PC-9 (cell line): ENCODE results near the gene NRP1. TPM values are rescaled to one million over a fixed set of nuclear protein-coding genes. Genes with fewer than 3 reads are reported as not detected.

Experiments
- BruUV-seq: library from RNA; stranded (reverse); fragments of 400-500 nt; replicated peaks from 2 replicates; lab custom pipeline; 2021; lab: Mats Ljungman, UMichigan
- CTCF ChIA-PET: fragments of 300-600 bp; sonication (Branson Sonifier 250); formaldehyde crosslinking; loops from one replicate; lab custom pipeline; 2022; ENCODE audit warnings: antibody characterized with exemption; lab: Charles Lee
- POLR2A ChIA-PET: fragments of 300-600 bp; sonication (Branson Sonifier 250); formaldehyde crosslinking; loops from one replicate; lab custom pipeline; 2022; ENCODE audit warnings: antibody characterized with exemption; ENCODE audit not compliant: unreplicated experiment; lab: Charles Lee
- DNase-seq, 2 experiments: peaks; one replicate each; pipeline versions ENCODE4 v3.0.0 to v3.0.0-alpha.2; 2015 to 2022; ENCODE audit warnings: mixed read lengths in 1 of 2
- H2AFZ ChIP-seq: fragments of 200-600 bp; sonication (generic); 2 replicates; pipeline ENCODE4 v1.8.1; 2017; ENCODE audit warnings: antibody characterized with exemption
- H3F3A ChIP-seq: fragments of 200-600 bp; sonication (generic); 2 replicates; pipeline ENCODE4 v1.8.1; 2017; ENCODE audit warnings: antibody characterized with exemption, mild to moderate bottlenecking, low read depth; ENCODE audit not compliant: insufficient read depth
- H3K27ac ChIP-seq: fragments of 200-600 bp; sonication (generic); 2 replicates; pipeline ENCODE4 v1.6.1; 2016; ENCODE audit warnings: mixed run types
- H3K27me3 ChIP-seq: fragments of 200-600 bp; sonication (generic); 2 replicates; pipeline ENCODE4 v1.6.1; 2016; ENCODE audit warnings: low read depth, mixed run types; ENCODE audit not compliant: insufficient read depth
- H3K36me3 ChIP-seq: fragments of 200-600 bp; sonication (generic); 2 replicates; pipeline ENCODE4 v1.6.1; 2016; ENCODE audit warnings: low read depth, mixed run types
- H3K4me1 ChIP-seq: fragments of 200-600 bp; sonication (generic); replicated peaks from 2 replicates; pipeline ENCODE4 v1.6.1; 2016; ENCODE audit warnings: mixed run types; ENCODE audit not compliant: insufficient read depth
- H3K4me2 ChIP-seq: fragments of 200-600 bp; sonication (generic); 2 replicates; pipeline ENCODE4 v1.6.1; 2017; ENCODE audit warnings: mixed run types
- H3K4me3 ChIP-seq: fragments of 200-600 bp; sonication (generic); 2 replicates; pipeline ENCODE4 v1.6.1; 2016; ENCODE audit warnings: mixed run types
- H3K79me2 ChIP-seq: fragments of 200-600 bp; sonication (generic); 2 replicates; pipeline ENCODE4 v1.6.1; 2017; ENCODE audit warnings: low read depth, mixed run types
- H3K9me2 ChIP-seq: fragments of 200-600 bp; sonication (generic); 2 replicates; pipeline ENCODE4 v1.8.1; 2017; ENCODE audit warnings: mild to moderate bottlenecking; ENCODE audit not compliant: insufficient read depth
- H3K9me3 ChIP-seq: fragments of 200-600 bp; sonication (generic); 2 replicates; pipeline ENCODE4 v1.8.1; 2016; ENCODE audit warnings: low read depth; ENCODE audit not compliant: insufficient read depth
- H4K20me1 ChIP-seq: fragments of 200-600 bp; sonication (generic); 2 replicates; pipeline ENCODE4 v1.8.1; 2017; ENCODE audit not compliant: insufficient read depth
- EZH2 ChIP-seq: fragments of 200-600 bp; sonication (generic); IDR thresholded peaks from 2 replicates; pipeline ENCODE4 v1.8.0; 2017; ENCODE audit warnings: antibody characterized with exemption, low read depth
- intact Hi-C: fragments of 100-400 bp; cut with micrococcal nuclease; formaldehyde crosslinking; loops from one replicate; pipeline ENCODE4 v1.10.0; 2022; ENCODE audit not compliant: unreplicated experiment
- total RNA-seq: library from RNA; stranded (reverse); gene quantifications from 2 replicates; pipeline ENCODE4 v1.2.3, GENCODE V29; 2021
- TF ChIP-seq, protein P1 (sequence below): fragments of 200-600 bp; sonication (generic); conservative IDR thresholded peaks from 2 replicates; pipeline ENCODE4 v1.6.1; 2017; ENCODE audit warnings: mixed run types, antibody characterized with exemption, mild to moderate bottlenecking, moderate library complexity

The NRP1 gene
- total RNA-seq, 1 experiment from 2014 or later = 30.5 TPM

DNA sequence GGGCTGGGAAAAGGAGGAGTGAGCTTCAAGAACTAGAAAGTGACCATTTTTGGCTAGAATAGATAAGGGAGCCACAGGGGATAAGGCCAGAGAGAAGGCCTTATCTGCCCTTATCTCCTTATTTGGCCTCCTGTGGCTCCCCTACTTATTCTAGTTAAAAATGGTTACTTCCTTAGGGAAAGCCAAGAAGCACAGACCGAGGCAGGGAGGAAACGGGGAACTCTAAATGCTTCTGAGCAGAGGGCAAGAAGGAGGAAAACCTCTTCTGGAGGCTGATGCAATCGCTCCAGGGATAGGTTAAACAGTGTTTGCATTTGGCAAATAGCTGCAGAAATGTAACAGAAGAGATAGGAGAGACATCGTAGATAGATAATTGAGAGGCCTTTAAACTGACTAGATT lies 18.6 kb downstream of the NRP1 start:
- Histone ChIP-seq H2AFZ (no peak overlapping the region), H3K79me2 (peaks cover 36% of the 10 kb centered on the region; the same call in 1 of the 2 replicates), H3K4me1 (no peaks in the 10 kb centered on the region), H4K20me1 (no peaks in the 10 kb centered on the region), H3K4me2 (no peak overlapping the region), H3F3A (no peaks in the 10 kb centered on the region), H3K4me3 (no peak overlapping the region), H3K27me3 (no peaks in the 10 kb centered on the region), H3K36me3 (0 out of 2 replicates have a peak, but pooled peaks cover 7% of the 10 kb centered on the region), H3K27ac (no peak overlapping the region), H3K9me2 (no peaks in the 10 kb centered on the region), H3K9me3 (no peaks in the 10 kb centered on the region)
- BruUV-seq = no TSS peak
- CTCF ChIA-PET = no interaction called here
- intact Hi-C loops = no loop called here
- no peak for TF ChIP-seq EZH2
- TF ChIP-seq, protein P1, sequence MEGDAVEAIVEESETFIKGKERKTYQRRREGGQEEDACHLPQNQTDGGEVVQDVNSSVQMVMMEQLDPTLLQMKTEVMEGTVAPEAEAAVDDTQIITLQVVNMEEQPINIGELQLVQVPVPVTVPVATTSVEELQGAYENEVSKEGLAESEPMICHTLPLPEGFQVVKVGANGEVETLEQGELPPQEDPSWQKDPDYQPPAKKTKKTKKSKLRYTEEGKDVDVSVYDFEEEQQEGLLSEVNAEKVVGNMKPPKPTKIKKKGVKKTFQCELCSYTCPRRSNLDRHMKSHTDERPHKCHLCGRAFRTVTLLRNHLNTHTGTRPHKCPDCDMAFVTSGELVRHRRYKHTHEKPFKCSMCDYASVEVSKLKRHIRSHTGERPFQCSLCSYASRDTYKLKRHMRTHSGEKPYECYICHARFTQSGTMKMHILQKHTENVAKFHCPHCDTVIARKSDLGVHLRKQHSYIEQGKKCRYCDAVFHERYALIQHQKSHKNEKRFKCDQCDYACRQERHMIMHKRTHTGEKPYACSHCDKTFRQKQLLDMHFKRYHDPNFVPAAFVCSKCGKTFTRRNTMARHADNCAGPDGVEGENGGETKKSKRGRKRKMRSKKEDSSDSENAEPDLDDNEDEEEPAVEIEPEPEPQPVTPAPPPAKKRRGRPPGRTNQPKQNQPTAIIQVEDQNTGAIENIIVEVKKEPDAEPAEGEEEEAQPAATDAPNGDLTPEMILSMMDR = no peak
- no peak for DNase-seq
- POLR2A ChIA-PET = no interaction called here

GRCh38 chr10:33314811-33315561 lies 19.5 kb downstream of the NRP1 start:
- no peaks in the 10 kb centered on the region for H3K9me2 ChIP-seq
- H3K27me3 ChIP-seq = no peaks in the 10 kb centered on the region
- H3K4me2 ChIP-seq = no peak overlapping the region
- intact Hi-C loops = no loop called here
- DNase-seq = no peak
- peaks cover 36% of the 10 kb centered on the region; the same call in 1 of the 2 replicates for H3K79me2 ChIP-seq
- H2AFZ ChIP-seq = no peak overlapping the region
- H3K4me3 ChIP-seq = no peak overlapping the region
- CTCF ChIA-PET = no interaction called here
- H4K20me1 ChIP-seq = no peaks in the 10 kb centered on the region
- H3K9me3 ChIP-seq = no peaks in the 10 kb centered on the region
- BruUV-seq = no TSS peak
- no peaks in the 10 kb centered on the region for H3K4me1 ChIP-seq
- no peak overlapping the region for H3K27ac ChIP-seq
- H3K36me3 ChIP-seq = 0 out of 2 replicates have a peak, but pooled peaks cover 7% of the 10 kb centered on the region
- H3F3A ChIP-seq = no peaks in the 10 kb centered on the region
- POLR2A ChIA-PET = no interaction called here
- no peak for TF ChIP-seq EZH2
- TF ChIP-seq, protein P1 = no peak

GRCh38 chr10:33311640-33312039 lies 22.8 kb downstream of the NRP1 start:
- Histone ChIP-seq H3K4me2 (no peak overlapping the region), H3K27me3 (no peaks in the 10 kb centered on the region), H3K4me1 (no peaks in the 10 kb centered on the region; the same call in 1 of the 2 replicates), H3K36me3 (0 out of 2 replicates have a peak, but pooled peaks cover 7% of the 10 kb centered on the region), H3K4me3 (no peak overlapping the region), H3K79me2 (peaks cover 44% of the 10 kb centered on the region), H4K20me1 (no peaks in the 10 kb centered on the region), H3K27ac (no peak overlapping the region), H2AFZ (no peak overlapping the region), H3K9me2 (no peaks in the 10 kb centered on the region), H3F3A (no peaks in the 10 kb centered on the region), H3K9me3 (no peaks in the 10 kb centered on the region)
- no TSS peak for BruUV-seq
- ChIA-PET POLR2A (no interaction called here), CTCF (no interaction called here)
- intact Hi-C loops = no loop called here
- no peak for DNase-seq
- TF ChIP-seq, protein P1 = no peak
- TF ChIP-seq EZH2 = no peak
